ENCODE measurements around the gene ELMO1.

DNA sequence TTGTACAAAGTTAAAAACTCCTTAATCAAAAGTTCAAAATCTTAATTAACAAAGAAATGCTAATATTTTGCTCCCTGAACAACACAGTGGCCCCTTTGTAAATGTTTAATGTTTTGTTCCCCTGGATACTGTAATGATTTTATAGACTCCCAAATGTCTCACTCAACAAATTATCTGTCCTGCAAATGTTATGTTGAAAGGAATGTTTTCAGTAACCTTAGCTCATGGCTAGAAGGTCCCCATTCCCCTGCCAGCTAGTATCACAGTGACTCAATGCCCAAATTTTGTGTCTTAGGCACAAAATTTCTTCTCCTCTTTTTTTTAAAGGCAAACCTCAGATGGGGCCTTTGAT, 298.9 kb downstream of the ELMO1 start:
- TF ChIP-seq POLR2A (IDR thresholded peaks at IDR 0.05; ENCODE audit: low read length) (no peak), GATA1 (IDR thresholded peaks at IDR 0.05; ENCODE audit: low read depth, low read length) (no peak)
